K562 (cell line): ENCODE data around the gene CRAT. TPM values are rescaled to one million over a fixed set of nuclear protein-coding genes. Genes with fewer than 3 reads are reported as not detected.

Experiments used
- CHD4 ChIP-seq: fragments of 200-600 bp; sonication (generic); IDR thresholded peaks from 3 replicates; pipeline ENCODE4 v1.6.1; 2012; ENCODE audit warnings: low read depth, mild to moderate bottlenecking, mixed read lengths, low read length, inconsistent platforms; ENCODE audit not compliant: insufficient read depth, insufficient replicate concordance, poor library complexity, severe bottlenecking
- CREB3L1 ChIP-seq: fragments of 450-650 bp; IDR thresholded peaks from 2 replicates; pipeline ENCODE4 v1.6.1; 2014; ENCODE audit warnings: low read depth, mild to moderate bottlenecking, moderate library complexity, borderline replicate concordance
- POLR2AphosphoS5 ChIP-seq: IDR thresholded peaks from 2 replicates; pipeline ENCODE4 v1.6.1; 2011; ENCODE audit warnings: mild to moderate bottlenecking, low read depth, low read length, moderate library complexity; ENCODE audit not compliant: control insufficient read depth, insufficient read depth
- ZBTB11 ChIP-seq, 3 experiments: fragments of 200-800 bp in 1 of 3; fragments of 250-450 bp in 1 of 3; fragments of 450-650 bp in 1 of 3; sonication (Bioruptor Pico) in 1 of 3; sonication (Bioruptor generic) in 1 of 3; formaldehyde crosslinking in 1 of 3; IDR thresholded peaks; 2 replicates each; pipeline versions ENCODE4 v1.6.1 to v1.8.0; 2016 to 2022; ENCODE audit warnings: mild to moderate bottlenecking in 2 of 3, missing genetic modification characterization in 2 of 3, missing compliant biosample characterization in 1 of 3, moderate library complexity in 1 of 3
- ZNF408 ChIP-seq: fragments of 250-450 bp; sonication (Bioruptor Pico); IDR thresholded peaks from 2 replicates; pipeline ENCODE4 v1.4.0; 2020; ENCODE audit warnings: low read depth, mild to moderate bottlenecking, moderate library complexity
- polyA plus RNA-seq, 8 experiments: library from polyadenylated mRNA; depleted of rRNA in 4 of 8; stranded (reverse) in 5 of 8; unstranded in 3 of 8; fragments of >200 nt; fragmentation: Nextera tagmentation in 2 of 8; fragmentation: Illumina TruSeq in 1 of 8; extraction: Ambion mirVana in 2 of 8; extraction: Trizol in 1 of 8; gene quantifications; 2 replicates each; pipeline versions ENCODE4 v1.2.1 to v1.2.3, GENCODE V29; 2011 to 2014; ENCODE audit warnings: inconsistent platforms in 1 of 8, missing spikeins in 1 of 8
- total RNA-seq, 7 experiments: library from RNA; depleted of rRNA in 6 of 7; stranded (reverse); fragments of >200 nt in 6 of 7; fragmentation: Illumina TruSeq in 2 of 7; extraction: Trizol in 2 of 7; gene quantifications; 2 replicates each; pipeline versions ENCODE4 v1.2.1 to v1.2.3, GENCODE V29; 2011 to 2021; ENCODE audit warnings: low replicate concordance in 1 of 7

The CRAT gene
- total and polyA plus RNA-seq, 9 of the 15 experiments (the other 6 are each of a cell fraction or from before 2014, with no cell fraction given), result 0.20 to 13.8 (median 5.4) TPM

- TF ChIP-seq ZBTB11 (CRISPR knock-in tag; IDR thresholded peaks at IDR 0.05), result no peak
- no peak for TF ChIP-seq ZNF408 (CRISPR knock-in tag)
- TF ChIP-seq POLR2AphosphoS5, result no peak
- no peak for TF ChIP-seq CHD4
- no peak for TF ChIP-seq CREB3L1
Observed at GRCh38 chr9:129135476-129135875, 24.9 kb upstream of the CRAT start (continued).
